Posterior vena cava (tissue), 2 donors: ENCODE measurements around the gene OVCH1. TPM values are rescaled to one million over a fixed set of nuclear protein-coding genes. Genes with fewer than 3 reads are reported as not detected.
A peak's percentile ranks its signal among the peaks of the same experiment; 100 is the strongest.
"Not testable (repeated sequence)": the region's sequence is repeated elsewhere in the genome, so short reads cannot be mapped to it uniquely, and the experiment has no call there.

Source experiments
- DNase-seq: peaks from one replicate; pipeline ENCODE4 v3.0.0-alpha.2; 2020; ENCODE audit warnings: low spot score
- intact Hi-C, 2 donors: fragments of 100-400 bp; cut with DNase I; formaldehyde crosslinking; loops; one replicate each; pipeline versions ENCODE4 v1.14.1 to v1.14.2; 2022 to 2023
- total RNA-seq, 2 donors: library from RNA; stranded (reverse); fragmentation: NEBNext Ultra II Directional; extraction: Animal tissue kit (Norgen Biotek cat#: 25700); gene quantifications; one replicate each; pipeline ENCODE4 v1.2.1, GENCODE V29; 2021
- donor health status: DM: yes; HTN: yes; CAD: no.
- donor health status: DM: yes; HTN: yes; CAD: no.

Gene OVCH1
- total RNA-seq, 2 donors from 2014 or later: 0.46 to 1.1 TPM

DNA sequence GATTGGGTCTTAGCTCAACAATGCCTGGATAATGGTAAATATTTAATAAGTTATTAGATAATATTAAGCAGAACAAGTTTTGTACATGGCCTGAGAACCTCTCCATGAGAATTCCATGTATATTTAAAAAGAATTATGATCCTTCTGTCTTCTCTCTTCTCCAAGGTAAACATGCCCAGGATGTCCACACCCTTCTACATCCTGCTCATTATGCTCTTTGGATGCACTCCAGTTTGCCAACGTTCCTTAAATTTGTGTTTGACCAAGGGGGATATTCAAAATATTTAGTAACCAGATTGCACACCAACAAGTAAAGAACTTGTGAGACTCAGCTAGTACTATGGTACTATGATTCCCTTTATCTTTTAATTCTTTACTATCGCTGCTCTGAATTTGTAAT, 71.8 kb downstream of the OVCH1 start:
- intact Hi-C loops: no loop called here
- no peak for DNase-seq

DNA sequence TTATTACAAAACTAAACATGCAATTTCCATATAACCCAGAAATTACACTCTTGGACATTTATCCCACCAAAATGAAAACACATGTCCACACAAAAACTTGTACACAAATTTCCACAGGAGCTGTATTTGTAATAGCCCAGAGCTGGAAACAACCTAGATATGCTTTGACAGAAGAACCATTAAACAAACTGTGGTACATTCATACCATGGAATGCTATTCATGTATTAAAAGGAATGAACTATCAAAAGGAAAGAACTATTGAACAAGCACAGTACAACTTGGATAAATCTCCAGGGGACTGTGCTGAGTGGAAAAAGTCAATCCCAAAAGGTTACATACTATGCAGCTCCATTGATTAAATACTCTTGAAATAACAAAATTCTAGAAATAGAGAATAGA, 80.7 kb downstream of the OVCH1 start:
- intact Hi-C loops: no loop called here
- DNase-seq: no peak

DNA sequence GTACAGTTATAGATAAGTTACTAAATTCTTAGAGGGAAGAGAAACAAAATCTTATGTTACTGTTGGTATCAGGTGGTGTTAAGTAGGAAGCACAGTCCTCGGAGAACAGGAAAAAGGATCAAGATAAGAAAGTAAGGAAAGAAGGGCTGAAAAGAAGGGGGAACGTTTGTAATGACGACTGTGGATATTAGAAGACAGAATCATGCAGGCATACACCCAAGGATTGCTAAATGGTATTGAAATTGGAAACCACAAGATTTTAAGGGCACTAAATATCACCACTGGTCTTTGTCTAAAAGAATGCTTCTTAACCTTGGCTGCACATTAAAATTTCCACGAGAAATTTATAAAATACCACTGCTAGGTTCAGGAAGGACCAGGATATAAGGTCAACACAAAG, 82.4 kb downstream of the OVCH1 start:
- no peak for DNase-seq
- intact Hi-C loops: no loop called here

DNA sequence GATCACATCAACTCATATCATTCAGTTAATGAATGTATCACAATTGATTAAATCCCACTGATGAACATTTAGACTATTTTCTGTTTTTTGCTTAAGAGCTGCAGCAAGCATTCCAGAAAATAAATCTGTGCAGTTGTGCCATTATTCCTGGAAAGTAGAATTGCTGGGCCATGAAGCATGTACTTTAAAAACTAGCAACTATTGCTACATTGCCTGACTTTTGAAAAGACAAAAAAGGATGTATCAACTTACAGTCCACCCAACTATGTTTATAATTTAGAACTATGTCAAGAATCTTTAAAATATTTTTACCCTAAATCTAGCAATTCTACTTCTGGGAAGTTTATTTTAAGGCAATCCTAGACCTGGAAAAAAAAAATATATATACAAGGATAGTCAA, 83.1 kb downstream of the OVCH1 start:
- no peak for DNase-seq
- intact Hi-C loops: no loop called here

DNA sequence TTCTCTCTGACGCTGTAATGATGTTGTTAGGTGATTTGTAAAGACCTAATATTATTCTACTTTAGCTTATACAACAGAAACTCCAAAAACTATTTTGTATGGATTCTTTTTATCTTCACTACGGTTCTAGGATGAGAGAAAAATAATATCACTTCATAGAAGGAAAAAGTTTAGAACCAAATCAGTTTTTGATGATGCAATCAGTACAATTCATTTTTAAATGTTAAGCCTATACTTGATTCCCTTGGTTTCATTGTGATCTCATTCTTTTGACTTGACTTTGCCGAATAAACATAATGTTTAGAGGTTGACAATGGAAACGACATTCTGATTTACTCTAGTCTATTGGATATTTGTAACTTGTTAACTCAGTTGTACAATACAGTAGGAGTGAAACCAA, 91.9 kb downstream of the OVCH1 start:
- DNase-seq: no peak
- intact Hi-C loops: no loop called here

DNA sequence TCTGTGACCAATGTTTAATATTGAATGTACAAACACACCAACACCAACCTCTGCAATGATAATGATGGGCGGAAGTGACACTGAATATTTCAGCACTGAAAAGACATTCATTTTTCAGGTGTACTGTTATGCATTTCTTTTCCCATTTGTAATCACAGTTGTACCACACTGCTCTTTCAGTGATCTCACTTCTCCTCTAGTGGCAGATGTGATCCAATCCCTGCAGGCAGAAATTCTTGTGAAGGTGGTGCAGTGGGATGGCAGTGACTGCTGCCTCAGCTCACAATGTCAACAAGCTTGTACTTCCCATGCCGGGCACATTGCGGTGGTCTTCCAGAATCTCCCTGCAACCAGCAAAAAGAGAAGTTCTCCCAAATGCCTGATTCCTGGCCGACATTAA, 93.5 kb downstream of the OVCH1 start:
- intact Hi-C loops: no loop called here
- no peak for DNase-seq

DNA sequence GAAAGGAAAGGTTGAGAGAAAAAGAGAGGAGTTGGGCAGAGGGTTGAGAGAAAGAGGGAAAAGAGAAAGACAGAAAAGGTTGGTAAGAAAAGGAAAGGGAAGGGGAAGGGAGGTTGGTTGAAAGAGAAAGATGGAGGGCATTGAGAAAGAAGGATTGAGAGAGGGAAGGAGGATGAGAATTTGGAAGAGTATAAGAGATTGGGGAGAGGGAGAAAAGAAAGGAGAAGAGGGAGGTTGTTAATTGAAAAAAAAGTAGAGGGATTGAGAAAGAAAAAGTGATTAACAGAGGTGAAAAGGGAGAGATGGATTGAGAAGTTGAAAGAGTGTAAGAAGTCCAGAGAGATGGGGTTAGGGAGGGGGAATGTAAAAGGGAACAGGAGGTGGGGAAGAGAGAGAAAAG, 95.0 kb downstream of the OVCH1 start:
- intact Hi-C loops: no loop called here
- DNase-seq: no peak

DNA sequence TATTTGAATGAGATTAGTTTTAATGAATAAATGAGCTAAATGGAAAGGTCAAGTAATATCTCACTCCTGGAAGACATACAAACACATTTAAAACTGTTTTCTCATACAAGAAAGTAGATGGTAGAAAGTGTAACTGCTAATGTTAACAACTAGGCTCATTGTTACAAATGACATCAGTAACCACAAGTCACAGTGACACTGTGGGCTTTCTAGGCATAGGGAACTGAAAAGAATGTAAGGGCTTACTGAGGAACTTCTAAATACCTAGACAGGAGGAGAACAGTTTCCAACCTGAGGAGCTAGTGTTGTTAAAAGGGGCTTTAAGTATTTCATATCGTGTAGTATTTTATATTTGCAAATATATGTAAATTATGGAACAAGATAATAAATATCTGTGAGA, 99.0 kb downstream of the OVCH1 start:
- intact Hi-C loops: no loop called here
- no peak for DNase-seq

DNA sequence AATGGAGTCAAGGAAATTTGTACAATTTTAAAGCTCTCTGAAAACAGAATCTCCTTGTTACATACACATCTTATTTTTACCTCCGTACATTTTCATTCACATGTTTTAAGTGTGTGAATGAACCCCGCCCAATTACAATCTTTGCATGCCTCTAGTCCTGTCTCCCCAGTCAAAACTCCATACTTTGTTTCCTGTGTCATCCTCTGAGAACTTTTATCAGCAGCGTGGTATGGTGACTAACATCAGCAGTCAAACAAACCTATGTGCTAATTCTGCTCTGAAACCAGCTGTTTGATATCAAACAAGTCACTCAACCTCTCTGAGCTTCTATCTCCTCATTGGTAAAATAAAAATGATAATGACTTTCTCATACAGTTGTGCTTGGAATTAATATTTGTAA, 100.7 kb downstream of the OVCH1 start:
- intact Hi-C loops: no loop called here
- no peak for DNase-seq

DNA sequence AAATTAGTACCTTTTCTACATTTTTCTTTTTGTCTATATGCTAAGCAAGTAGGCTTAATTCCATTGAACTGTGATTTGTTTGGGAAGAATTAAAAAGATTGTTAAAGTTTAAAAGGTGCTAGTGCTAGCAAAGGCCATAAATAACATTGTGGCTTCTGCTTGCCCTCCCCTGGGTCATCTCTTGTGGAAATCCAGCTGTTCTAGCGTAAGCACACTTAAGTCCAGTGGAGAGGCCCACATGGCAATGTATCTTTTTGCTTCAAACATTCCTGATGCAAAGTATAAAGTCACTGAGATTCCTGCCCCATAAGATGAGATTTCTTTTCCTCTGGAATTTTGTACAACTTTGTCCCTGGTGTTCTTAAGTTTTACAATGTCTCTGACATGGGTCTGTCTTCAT, 102.1 kb downstream of the OVCH1 start:
- no peak for DNase-seq
- intact Hi-C loops: no loop called here

DNA sequence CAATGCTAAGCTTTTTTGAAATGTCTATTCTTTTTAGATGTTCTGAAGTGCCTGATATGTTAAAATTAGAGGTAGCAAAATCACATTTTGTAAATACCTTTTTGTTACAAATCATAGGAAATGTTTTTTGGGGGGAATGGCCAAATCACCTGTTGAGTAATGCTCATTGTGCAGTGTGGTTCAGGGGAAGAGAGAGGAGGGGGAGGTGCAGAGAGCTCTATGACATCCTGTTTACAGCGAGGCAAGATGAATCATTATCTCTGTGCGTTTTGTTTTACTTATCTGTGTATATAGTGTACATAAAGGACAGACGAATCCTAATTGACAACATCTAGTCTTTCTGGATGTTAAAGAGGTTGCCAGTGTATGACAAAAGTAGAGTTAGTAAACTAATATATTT, 107.1 kb downstream of the OVCH1 start:
- intact Hi-C loops, DNase-seq: not testable (repeated sequence)

DNA sequence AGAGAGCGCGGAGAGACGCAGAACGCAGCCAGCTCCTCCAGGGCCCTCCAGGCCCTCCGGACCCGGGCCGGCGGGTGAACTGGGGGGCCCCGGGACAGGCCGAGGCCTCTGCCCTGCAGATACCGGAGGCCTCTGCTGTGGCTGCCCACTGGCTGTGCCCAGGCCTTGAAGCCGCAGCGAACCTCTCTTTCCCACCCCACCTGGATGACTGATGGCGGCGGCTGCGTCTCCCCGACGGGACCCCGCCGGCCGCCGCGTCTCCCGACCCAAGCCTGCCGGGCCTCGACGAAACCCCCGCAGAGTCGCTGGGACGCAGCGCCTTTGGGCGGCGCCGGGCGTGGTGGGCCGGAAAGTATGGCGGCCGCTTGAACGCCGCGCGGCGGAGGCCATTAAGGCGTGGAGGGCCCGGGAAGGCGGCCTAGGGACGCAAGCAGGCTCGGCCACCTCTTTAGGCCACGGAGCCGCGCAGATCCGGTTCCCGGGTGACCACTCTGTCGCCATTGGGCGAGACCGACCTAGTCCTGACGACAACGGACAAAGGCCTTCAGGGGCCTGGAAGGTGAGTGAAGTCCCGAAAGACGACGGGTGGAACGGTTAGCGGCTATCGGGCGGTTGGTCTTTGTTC, 108.1 kb downstream of the OVCH1 start:
- DNase-seq: peak; percentile 72
- intact Hi-C loops: no loop called here

DNA sequence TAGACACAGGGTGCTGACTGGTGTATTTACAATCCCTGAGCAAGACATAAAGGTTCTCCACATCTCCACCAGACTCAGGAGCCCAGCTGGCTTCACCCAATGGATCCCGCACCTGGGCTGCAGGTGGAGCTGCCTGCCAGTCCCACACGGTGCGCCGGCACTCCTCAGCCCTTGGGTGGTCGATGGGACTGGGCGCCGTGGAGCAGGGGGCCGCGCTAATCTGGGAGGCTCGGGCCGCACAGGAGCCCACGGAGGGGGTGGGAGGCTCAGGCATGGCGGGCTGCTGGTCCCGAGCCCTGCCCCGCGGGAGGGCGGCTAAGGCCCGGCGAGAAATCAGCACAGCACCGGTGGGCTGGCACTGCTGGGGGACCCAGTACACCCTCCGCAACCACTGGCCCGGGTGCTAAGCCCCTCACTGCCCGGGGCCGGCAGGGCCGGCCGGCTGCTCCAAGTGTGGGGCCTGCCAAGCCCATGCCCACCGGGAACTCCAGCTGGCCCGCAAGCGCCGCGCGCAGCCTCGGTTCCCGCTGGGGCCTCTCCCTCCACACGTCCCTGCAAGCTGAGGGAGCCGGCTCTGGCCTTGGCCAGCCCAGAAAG, 111.3 kb downstream of the OVCH1 start:
- intact Hi-C loops: not testable (repeated sequence)
- peak; percentile 74 for DNase-seq

DNA sequence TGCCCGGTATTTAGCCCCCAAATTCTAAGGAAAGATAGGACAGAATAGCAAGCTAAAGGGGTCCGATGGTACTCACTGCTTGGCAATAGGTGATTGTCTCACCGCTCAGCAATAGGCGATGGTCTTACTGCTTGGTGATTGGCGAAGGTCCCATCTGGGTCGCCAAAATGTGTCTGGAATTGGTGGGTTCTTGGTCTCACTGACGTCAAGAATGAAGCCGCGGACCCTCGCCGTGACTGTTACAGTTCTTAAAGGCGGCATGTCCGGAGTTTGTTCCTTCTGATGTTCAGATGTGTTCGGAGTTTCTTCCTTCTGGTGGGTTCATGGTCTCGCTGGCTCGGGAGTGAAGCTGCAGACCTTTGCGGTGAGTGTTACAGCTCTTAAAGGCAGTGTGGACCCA, 112.3 kb downstream of the OVCH1 start:
- intact Hi-C loops: not testable (repeated sequence)
- DNase-seq: peak; percentile 45

DNA sequence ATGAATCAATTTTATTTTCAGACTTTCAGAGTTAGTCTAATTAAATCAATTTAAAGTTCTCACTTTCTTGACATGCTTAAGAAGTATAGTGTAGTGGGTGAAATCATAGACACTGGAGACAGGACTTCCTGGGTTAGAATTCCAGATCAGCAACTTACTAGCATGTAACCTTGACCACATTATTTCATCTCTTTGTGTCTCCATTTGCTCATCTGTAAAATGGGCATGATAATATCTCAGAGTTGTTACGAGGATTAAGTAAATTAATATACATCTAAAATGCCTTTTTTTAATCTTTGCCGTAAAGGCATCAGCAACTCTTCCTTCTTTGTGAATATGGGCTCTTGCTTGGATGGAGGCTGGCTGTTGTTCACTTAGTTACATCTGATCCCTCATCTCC, 115.2 kb downstream of the OVCH1 start:
- no peak for DNase-seq
- intact Hi-C loops: no loop called here

DNA sequence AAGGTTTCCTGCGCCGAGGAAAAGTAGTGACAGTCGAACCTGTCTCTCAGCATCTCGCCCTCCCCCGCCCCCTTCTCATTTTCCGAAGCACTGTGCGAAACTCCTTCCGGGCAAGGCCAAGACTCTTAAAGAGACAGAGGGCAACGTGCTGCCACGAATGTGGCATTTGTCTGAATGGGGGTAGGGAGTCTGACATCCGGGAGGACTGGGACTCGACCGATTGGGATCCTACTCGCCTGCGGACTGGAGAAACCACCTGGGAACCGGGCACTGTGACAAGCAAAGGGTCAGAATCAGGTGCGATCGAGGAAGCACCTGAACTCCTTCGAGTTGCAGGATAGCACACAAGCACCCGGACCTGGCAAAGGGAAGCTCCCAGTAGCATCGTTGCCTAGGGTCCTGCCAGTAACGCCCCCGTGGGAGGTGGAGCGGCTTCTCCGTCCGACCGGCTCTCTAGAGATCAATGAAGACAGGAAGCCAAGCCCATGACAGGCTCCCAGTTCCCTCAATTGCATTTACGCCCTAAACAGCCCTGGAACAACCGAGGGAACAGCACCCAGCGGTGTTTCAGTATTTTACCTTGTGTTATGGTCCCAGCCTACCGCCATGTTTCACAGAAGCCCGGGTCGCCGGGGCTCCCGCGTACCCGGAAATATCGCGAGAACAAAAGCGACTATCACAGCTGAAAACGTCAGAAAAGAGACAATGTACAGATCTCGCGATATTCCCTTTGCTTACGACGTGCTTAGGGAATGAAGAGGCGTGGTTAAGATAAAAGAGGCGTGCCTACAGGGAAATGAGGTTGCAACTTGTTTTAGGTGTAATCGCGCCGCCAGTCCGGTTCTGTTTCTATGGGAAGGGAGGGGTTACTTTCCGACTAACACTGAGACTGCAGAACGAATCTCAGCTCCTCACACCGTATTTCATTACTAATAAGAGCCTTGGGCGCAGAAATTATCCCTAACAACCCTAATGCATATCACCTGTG, 116.7 kb downstream of the OVCH1 start, which contains the start of gene ERGIC2:
Gene ERGIC2 (minus strand): TSS at position 637 of the 988 bp plus-strand sequence. CDS start 9,539 bp downstream, outside the sequence.
- DNase-seq: peak; percentile 96
- intact Hi-C loops: no loop called here
